ENCODE data around the gene TBCD. TPM values are rescaled to one million over a fixed set of nuclear protein-coding genes. Genes with fewer than 3 reads are reported as not detected.

TBCD gene
- total RNA-seq, 5 donors from 2014 or later (not counting 1 experiment from before 2014, with no cell fraction given), result 94.4 to 262 (median 223) TPM

Other genes with a start within 250 kb of the TBCD start
- 10 to 100 TPM; 45.8 to 65.5 (median 61.9) TPM for gene FOXK2, start 232.3 kb upstream of the TBCD start, total RNA-seq
- gene WDR45B, start 103.6 kb upstream of the TBCD start, total RNA-seq, result 10 to 100 TPM; 57.3 to 81.5 (median 59.4) TPM
- 1 to 10 TPM; 4.4 to 8.7 (median 7.1) TPM for gene RAB40B, start 53.4 kb upstream of the TBCD start, total RNA-seq
- gene FN3KRP, start 35.4 kb upstream of the TBCD start, total RNA-seq, result 10 to 100 TPM; 29.2 to 49.4 (median 44.3) TPM
- 10 to 100 TPM in 1 of 5 donors, 1 to 10 TPM in 4; 3.2 to 12.2 (median 8.0) TPM for gene FN3K, start 16.4 kb upstream of the TBCD start, total RNA-seq
- not detected for gene ZNF750, start 88.0 kb downstream of the TBCD start, total RNA-seq